Measurements from ENCODE around the gene PDIK1L.

The PDIK1L gene

GRCh38 chr1:26124418-26125331 lies 13.1 kb downstream of the PDIK1L start:
- no peak for DNase-seq

- DNase-seq: no peak
These were observed 13.8 kb downstream of the PDIK1L start for GRCh38 chr1:26125382-26125781.

- no peak for DNase-seq
These were observed 14.3 kb downstream of the PDIK1L start for GRCh38 chr1:26125946-26126320.

GRCh38 chr1:26126321-26127084 lies 14.9 kb downstream of the PDIK1L start:
- peak in 1 of 2 experiments; percentile 1 for DNase-seq

GRCh38 chr1:26127235-26128163 lies 15.9 kb downstream of the PDIK1L start:
- DNase-seq: no peak

GRCh38 chr1:26129778-26130177 lies 18.2 kb downstream of the PDIK1L start:
- DNase-seq: no peak

GRCh38 chr1:26130695-26131094 lies 19.1 kb downstream of the PDIK1L start:
- DNase-seq: no peak

GRCh38 chr1:26132128-26132833 lies 20.7 kb downstream of the PDIK1L start:
- peak; percentile 15 to 50 for DNase-seq

- no peak for DNase-seq
These were observed 21.2 kb downstream of the PDIK1L start for GRCh38 chr1:26132834-26133167.

GRCh38 chr1:26134466-26134865 lies 22.8 kb downstream of the PDIK1L start:
- DNase-seq: no peak

GRCh38 chr1:26138974-26139558 lies 27.4 kb downstream of the PDIK1L start:
- no peak for DNase-seq

- DNase-seq: no peak
These were observed 30.5 kb downstream of the PDIK1L start for GRCh38 chr1:26142159-26142558.

- peak; percentile 85 to 96 for DNase-seq
These were observed 33.7 kb downstream of the PDIK1L start for GRCh38 chr1:26145041-26145959.

GRCh38 chr1:26145960-26146294 lies 34.3 kb downstream of the PDIK1L start:
- DNase-seq: no peak

- no peak for DNase-seq
These were observed 37.3 kb downstream of the PDIK1L start for GRCh38 chr1:26148887-26149286.

- DNase-seq: no peak
These were observed 42.4 kb downstream of the PDIK1L start for GRCh38 chr1:26153966-26154532.

- no peak for DNase-seq
These were observed 43.1 kb downstream of the PDIK1L start for GRCh38 chr1:26154750-26155149.

- no peak for DNase-seq
These were observed 44.0 kb downstream of the PDIK1L start for GRCh38 chr1:26155370-26156284.

- DNase-seq: no peak
These were observed 44.8 kb downstream of the PDIK1L start for GRCh38 chr1:26156285-26157038.
